CD4-positive, alpha-beta T cell treated with Interleukin-6 for 4 hours (primary cell): Measurements from ENCODE around the gene FMNL3.
A peak's percentile ranks its signal among the peaks of the same experiment; 100 is the strongest.
"Not testable (repeated sequence)": the region's sequence is repeated elsewhere in the genome, so short reads cannot be mapped to it uniquely, and the experiment has no call there.

Experiments used
- DNase-seq: peaks from one replicate; pipeline ENCODE4 v3.0.0-alpha.2; 2020; ENCODE audit warnings: mixed read lengths

FMNL3 gene

GRCh38 chr12:49707128-49707811 lies at the start of gene FMNL3:
FMNL3 (minus strand) TSS chr12:49707405; CDS start chr12:49707180, 225 bp downstream.
- peak; percentile 99 for DNase-seq

GRCh38 chr12:49750996-49751393 lies 43.8 kb upstream of the FMNL3 start:
- DNase-seq = no peak

- DNase-seq = peak; percentile 45
Observed at GRCh38 chr12:49750027-49750995, 43.1 kb upstream of the FMNL3 start.

- DNase-seq = no peak
Observed at GRCh38 chr12:49748800-49749199, 41.6 kb upstream of the FMNL3 start.

GRCh38 chr12:49748306-49748705 lies 41.1 kb upstream of the FMNL3 start:
- no peak for DNase-seq

- no peak for DNase-seq
Observed at GRCh38 chr12:49744363-49744885, 37.2 kb upstream of the FMNL3 start.

GRCh38 chr12:49741882-49742620 lies 34.8 kb upstream of the FMNL3 start:
- DNase-seq = peak; percentile 87

GRCh38 chr12:49740930-49741881 lies 34.0 kb upstream of the FMNL3 start, which contains the start of gene TMBIM6:
TMBIM6 (plus strand) TSS chr12:49741557; CDS start chr12:49752494, 10,937 bp downstream.
- DNase-seq = peak; percentile 99

- DNase-seq = not testable (repeated sequence)
Observed at GRCh38 chr12:49740277-49740676, 33.1 kb upstream of the FMNL3 start.

GRCh38 chr12:49738721-49739120 lies 31.5 kb upstream of the FMNL3 start:
- DNase-seq = not testable (repeated sequence)

- not testable (repeated sequence) for DNase-seq
Observed at GRCh38 chr12:49734900-49735299, 27.7 kb upstream of the FMNL3 start.

GRCh38 chr12:49733219-49734017 lies 26.2 kb upstream of the FMNL3 start:
- no peak for DNase-seq

- no peak for DNase-seq
Observed at GRCh38 chr12:49730568-49731101, 23.4 kb upstream of the FMNL3 start.

GRCh38 chr12:49730050-49730449 lies 22.8 kb upstream of the FMNL3 start:
- no peak for DNase-seq

- no peak for DNase-seq
Observed at GRCh38 chr12:49728446-49728845, 21.2 kb upstream of the FMNL3 start.

- DNase-seq = not testable (repeated sequence)
Observed at GRCh38 chr12:49721355-49721754, 14.2 kb upstream of the FMNL3 start.

GRCh38 chr12:49720214-49720613 lies 13.0 kb upstream of the FMNL3 start:
- no peak for DNase-seq

GRCh38 chr12:49717800-49718199 lies 10.6 kb upstream of the FMNL3 start:
- not testable (repeated sequence) for DNase-seq

- DNase-seq = no peak
Observed at GRCh38 chr12:49716553-49716952, 9.3 kb upstream of the FMNL3 start.

- not testable (repeated sequence) for DNase-seq
Observed at GRCh38 chr12:49713952-49714351, 6.7 kb upstream of the FMNL3 start.
